Lower lobe of right lung (tissue), 2 donors: Measurements from ENCODE around the gene TRAK1. TPM values are rescaled to one million over a fixed set of nuclear protein-coding genes. Genes with fewer than 3 reads are reported as not detected.
A peak's percentile ranks its signal among the peaks of the same experiment; 100 is the strongest.

Experiments used
- ATAC-seq, 2 donors: fragments of 200-7000 bp; cut with Tn5 transposase; one replicate each; pipeline ENCODE4 v1.9.1; 2020 to 2022; ENCODE audit warnings: mild to moderate bottlenecking in 2 of 2, moderate library complexity in 2 of 2
- DNase-seq: peaks from one replicate; pipeline ENCODE4 v3.0.0-alpha.2; 2020
- H3K27ac ChIP-seq: fragments of 200-600 bp; one replicate; pipeline ENCODE4 v1.8.0; 2022
- H3K27me3 ChIP-seq: fragments of 200-600 bp; one replicate; pipeline ENCODE4 v1.8.0; 2022; ENCODE audit warnings: low read depth
- H3K36me3 ChIP-seq: fragments of 200-600 bp; one replicate; pipeline ENCODE4 v1.8.0; 2022; ENCODE audit warnings: mild to moderate bottlenecking
- H3K4me1 ChIP-seq: fragments of 200-600 bp; one replicate; pipeline ENCODE4 v1.8.0; 2022
- H3K4me3 ChIP-seq: fragments of 200-600 bp; one replicate; pipeline ENCODE4 v1.8.0; 2022; ENCODE audit warnings: mild to moderate bottlenecking
- H3K9me3 ChIP-seq: fragments of 200-600 bp; one replicate; pipeline ENCODE4 v1.8.0; 2022
- intact Hi-C: fragments of 100-400 bp; cut with DNase I; formaldehyde crosslinking; loops from one replicate; pipeline ENCODE4 v1.11.0; 2022
- total RNA-seq: library from RNA; stranded (reverse); fragmentation: NEBNext Ultra II Directional; extraction: Animal tissue kit (Norgen Biotek cat#: 25700); gene quantifications from one replicate; pipeline ENCODE4 v1.2.1, GENCODE V29; 2021
- TF ChIP-seq, protein P1 (sequence below): fragments of 200-600 bp; IDR thresholded peaks from one replicate; pipeline ENCODE4 v1.8.0; 2022; ENCODE audit warnings: antibody characterized with exemption, mild to moderate bottlenecking
- donor health status: DM: no; HTN: yes; CAD: no; lungs with severe emphysema.

The TRAK1 gene
- total RNA-seq, 1 donor from 2014 or later: 50.6 TPM

DNA sequence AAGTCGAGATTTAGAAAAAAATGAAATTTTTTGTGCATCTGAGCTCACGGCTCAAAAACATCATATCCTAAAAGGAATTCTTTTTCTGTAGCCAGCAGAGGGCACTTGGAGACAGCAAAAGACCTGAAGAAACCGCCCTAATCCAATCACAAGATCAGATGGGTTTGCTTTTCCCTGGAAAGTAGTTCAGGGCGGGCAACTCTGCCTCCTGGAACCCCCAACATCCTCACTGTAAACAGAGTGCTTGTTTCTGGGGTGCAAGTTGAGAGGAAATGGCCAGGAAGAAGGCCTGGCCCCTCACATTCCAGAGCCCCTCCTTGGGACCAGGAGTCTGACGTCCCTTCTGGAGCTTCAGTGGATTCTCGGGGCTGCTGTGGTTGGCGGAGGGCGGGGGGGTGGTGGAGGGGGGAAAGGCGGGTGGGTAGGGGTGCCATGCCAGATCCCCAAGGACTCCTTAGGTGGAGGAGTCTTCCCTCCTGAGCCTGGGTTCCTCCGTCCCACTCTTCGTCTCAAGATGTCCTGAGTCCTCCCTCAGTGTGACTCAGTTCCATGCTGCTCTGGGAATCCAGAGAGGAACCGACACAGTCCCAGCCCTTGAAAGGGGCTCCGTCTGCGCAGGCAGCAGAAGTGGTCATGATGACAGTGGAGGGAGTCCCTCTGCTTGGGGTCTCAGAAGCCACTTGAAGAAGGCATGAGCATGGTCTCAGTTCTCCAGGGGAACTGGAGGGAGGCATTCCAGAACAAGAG lies 139.0 kb downstream of the TRAK1 start:
- TF ChIP-seq, protein P1, sequence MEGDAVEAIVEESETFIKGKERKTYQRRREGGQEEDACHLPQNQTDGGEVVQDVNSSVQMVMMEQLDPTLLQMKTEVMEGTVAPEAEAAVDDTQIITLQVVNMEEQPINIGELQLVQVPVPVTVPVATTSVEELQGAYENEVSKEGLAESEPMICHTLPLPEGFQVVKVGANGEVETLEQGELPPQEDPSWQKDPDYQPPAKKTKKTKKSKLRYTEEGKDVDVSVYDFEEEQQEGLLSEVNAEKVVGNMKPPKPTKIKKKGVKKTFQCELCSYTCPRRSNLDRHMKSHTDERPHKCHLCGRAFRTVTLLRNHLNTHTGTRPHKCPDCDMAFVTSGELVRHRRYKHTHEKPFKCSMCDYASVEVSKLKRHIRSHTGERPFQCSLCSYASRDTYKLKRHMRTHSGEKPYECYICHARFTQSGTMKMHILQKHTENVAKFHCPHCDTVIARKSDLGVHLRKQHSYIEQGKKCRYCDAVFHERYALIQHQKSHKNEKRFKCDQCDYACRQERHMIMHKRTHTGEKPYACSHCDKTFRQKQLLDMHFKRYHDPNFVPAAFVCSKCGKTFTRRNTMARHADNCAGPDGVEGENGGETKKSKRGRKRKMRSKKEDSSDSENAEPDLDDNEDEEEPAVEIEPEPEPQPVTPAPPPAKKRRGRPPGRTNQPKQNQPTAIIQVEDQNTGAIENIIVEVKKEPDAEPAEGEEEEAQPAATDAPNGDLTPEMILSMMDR: peak; percentile 48
- ATAC-seq: peak in 1 of 2 donors; percentile 18
- H3K27ac ChIP-seq: no peak overlapping the region
- H3K4me3 ChIP-seq: no peak overlapping the region
- intact Hi-C loops: no loop called here
- no peak for DNase-seq
- H3K27me3 ChIP-seq: no peaks in the 10 kb centered on the region
- peaks cover 7% of the 10 kb centered on the region for H3K36me3 ChIP-seq
- no peaks in the 10 kb centered on the region for H3K4me1 ChIP-seq
- no peaks in the 10 kb centered on the region for H3K9me3 ChIP-seq

DNA sequence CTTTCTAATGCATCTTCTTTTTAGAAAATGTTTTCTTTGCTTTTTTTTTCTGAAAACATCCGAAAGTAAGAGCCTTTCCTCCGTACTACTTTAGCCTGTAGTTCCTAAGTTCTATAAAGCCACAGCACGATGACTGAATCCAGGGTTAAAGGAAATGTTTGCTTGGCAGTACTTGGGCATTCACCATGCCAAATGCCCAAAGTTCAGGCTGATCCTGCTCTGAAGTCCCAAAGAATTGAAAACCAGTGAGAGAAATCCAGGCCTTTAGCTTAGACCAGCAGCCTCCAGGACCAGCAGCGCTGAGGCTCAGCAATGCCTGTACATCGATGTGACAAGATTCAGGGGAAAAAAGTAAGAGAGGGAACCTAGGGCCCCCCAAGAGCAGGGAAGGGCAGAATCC lies 139.7 kb downstream of the TRAK1 start:
- intact Hi-C loops: no loop called here
- Histone ChIP-seq H3K27me3 (no peaks in the 10 kb centered on the region), H3K27ac (no peak overlapping the region), H3K4me3 (no peak overlapping the region), H3K4me1 (no peaks in the 10 kb centered on the region), H3K36me3 (no peaks in the 10 kb centered on the region), H3K9me3 (no peaks in the 10 kb centered on the region)
- TF ChIP-seq, protein P1: no peak
- DNase-seq (no peak), ATAC-seq (no peak)

DNA sequence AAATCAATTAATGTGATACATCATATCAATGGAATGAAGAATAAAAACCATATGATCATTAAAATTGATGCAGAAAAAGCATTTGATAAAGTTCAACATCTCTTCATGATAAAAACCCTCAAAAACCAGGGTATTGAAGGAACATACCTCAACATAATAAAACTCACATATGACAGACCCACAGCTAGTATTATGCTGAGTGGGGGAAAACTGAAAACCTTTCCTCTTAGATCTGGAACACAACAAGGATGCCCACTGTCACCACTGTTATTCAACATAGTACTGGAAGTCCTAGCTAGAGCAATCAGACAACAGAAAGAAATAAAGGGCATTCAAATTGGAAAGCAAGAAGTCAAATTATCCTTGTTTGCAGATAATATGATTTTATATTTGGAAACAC lies 144.4 kb downstream of the TRAK1 start:
- TF ChIP-seq, protein P1: no peak
- ATAC-seq: no peak
- intact Hi-C loops: no loop called here
- no peak for DNase-seq
- no peaks in the 10 kb centered on the region for H3K36me3 ChIP-seq
- no peak overlapping the region for H3K27ac ChIP-seq
- no peaks in the 10 kb centered on the region for H3K27me3 ChIP-seq
- no peak overlapping the region for H3K4me3 ChIP-seq
- no peaks in the 10 kb centered on the region for H3K4me1 ChIP-seq
- H3K9me3 ChIP-seq: peaks cover 7% of the 10 kb centered on the region

DNA sequence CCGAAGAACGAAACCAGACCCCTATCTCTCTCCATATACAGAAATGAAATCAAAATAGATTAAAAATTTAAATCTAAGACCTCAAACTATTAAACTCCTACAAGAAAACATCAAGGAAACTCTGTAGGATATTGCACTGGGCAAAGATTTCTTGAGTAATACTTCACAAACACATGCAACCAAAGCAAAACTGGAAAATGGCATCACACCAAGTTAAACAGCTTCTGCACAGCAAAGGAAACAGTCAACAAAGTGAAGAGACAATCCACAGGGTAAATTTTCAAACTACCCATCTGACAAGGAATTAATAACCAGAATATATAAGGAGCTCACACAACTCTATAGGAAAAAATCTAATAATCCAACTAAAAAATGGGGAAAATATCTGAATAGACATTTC lies 145.5 kb downstream of the TRAK1 start:
- intact Hi-C loops: no loop called here
- TF ChIP-seq, protein P1: no peak
- Histone ChIP-seq H3K9me3 (peaks cover 7% of the 10 kb centered on the region), H3K4me1 (no peaks in the 10 kb centered on the region), H3K36me3 (no peaks in the 10 kb centered on the region), H3K4me3 (no peak overlapping the region), H3K27me3 (no peaks in the 10 kb centered on the region), H3K27ac (no peak overlapping the region)
- no peak for DNase-seq
- no peak for ATAC-seq

DNA sequence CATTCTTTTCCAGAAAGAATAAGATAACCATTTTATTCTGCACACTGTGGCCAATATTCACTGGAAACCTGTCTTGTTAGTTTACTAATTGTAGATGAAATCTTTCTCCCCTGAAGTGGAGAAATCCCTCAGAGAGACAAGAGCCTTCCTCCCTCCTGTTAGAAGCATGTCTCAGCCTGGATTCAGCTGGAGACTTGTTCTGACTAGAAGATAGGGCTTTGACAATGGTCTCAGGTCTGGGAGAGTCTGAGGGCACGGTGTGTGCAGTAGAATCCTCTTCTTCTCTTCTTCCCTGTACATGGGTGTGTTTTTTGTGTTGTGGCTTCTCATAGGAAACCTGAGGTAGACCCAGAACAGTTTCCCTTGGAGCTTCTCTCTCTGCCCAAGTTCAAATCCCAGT lies 154.9 kb downstream of the TRAK1 start:
- no peak overlapping the region for H3K4me3 ChIP-seq
- peaks cover 6% of the 10 kb centered on the region for H3K27me3 ChIP-seq
- no peaks in the 10 kb centered on the region for H3K4me1 ChIP-seq
- no peak for ATAC-seq
- no peaks in the 10 kb centered on the region for H3K36me3 ChIP-seq
- DNase-seq: no peak
- no peaks in the 10 kb centered on the region for H3K9me3 ChIP-seq
- no peak overlapping the region for H3K27ac ChIP-seq
- intact Hi-C loops: loop anchor here (5.0 kb wide), 1 partner anchor 196 kb away; no protein-coding TSS in a partner anchor
- TF ChIP-seq, protein P1: no peak
